GM19193 (cell line): ENCODE results near the gene LRRC25.

Source experiments
- POLR2A ChIP-seq: IDR thresholded peaks from 4 replicates; pipeline ENCODE4 v1.6.1; 2011; ENCODE audit not compliant: insufficient read depth, insufficient read length; ENCODE audit errors: extremely low read depth

The LRRC25 gene

GRCh38 chr19:18362934-18363542 lies 34.4 kb downstream of the LRRC25 start:
- TF ChIP-seq POLR2A, result no peak

- TF ChIP-seq POLR2A, result no peak
These were observed 35.8 kb downstream of the LRRC25 start for GRCh38 chr19:18361646-18362045.

GRCh38 chr19:18357041-18357440 lies 40.4 kb downstream of the LRRC25 start:
- no peak for TF ChIP-seq POLR2A

- TF ChIP-seq POLR2A, result no peak
These were observed 43.9 kb downstream of the LRRC25 start for GRCh38 chr19:18353378-18354005.

DNA sequence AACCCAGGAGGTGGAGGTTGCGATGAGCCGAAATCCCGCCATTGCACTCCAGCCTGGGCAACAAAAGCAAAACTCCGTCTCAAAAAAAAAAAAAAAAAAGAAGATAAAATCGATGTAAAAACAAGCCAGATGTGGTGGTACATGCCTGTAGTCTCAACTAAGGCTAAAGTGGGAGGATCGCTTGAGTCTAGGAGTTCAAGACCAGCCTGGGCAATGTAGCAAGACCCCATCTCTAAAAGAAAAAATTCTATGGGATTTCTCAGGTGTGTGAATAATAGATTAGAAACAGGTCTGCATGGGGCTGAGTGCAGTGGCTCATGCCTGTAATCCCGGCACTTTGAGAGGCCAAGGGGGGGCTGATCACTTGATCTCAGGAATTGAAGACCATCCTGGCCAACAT lies 45.9 kb downstream of the LRRC25 start:
- no peak for TF ChIP-seq POLR2A

- TF ChIP-seq POLR2A, result no peak
These were observed 46.9 kb downstream of the LRRC25 start for GRCh38 chr19:18350490-18350889.

DNA sequence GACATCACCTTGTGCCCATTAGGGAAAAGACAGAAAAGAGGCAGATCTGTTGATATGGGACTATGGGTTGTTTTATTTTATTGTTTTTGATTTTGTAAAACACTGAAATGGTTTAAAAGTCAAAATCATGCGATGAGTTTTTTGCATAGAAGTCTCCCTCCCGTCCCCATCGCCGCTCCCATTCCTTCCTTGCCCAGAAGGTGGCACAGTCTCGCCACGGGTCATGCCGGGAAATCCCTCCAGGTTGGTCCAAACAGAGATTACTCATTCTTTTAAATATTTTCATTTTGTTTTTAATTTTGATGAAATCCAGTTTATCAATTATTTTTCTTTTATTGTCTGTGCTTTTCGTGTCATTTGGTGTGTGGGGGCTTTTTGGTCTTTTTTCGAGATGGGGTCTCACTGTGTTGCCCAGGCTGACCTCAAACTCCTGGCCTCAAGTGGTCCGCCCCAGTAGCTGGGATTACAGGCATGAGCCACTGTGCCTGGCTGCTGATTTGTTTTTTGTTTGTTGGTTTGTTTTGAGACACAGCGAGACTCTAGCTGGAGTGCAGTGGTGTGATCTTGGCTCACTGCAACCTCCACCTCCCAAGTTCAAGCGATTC lies 47.8 kb downstream of the LRRC25 start:
- TF ChIP-seq POLR2A, result no peak

GRCh38 chr19:18348171-18348570 lies 49.3 kb downstream of the LRRC25 start:
- no peak for TF ChIP-seq POLR2A

DNA sequence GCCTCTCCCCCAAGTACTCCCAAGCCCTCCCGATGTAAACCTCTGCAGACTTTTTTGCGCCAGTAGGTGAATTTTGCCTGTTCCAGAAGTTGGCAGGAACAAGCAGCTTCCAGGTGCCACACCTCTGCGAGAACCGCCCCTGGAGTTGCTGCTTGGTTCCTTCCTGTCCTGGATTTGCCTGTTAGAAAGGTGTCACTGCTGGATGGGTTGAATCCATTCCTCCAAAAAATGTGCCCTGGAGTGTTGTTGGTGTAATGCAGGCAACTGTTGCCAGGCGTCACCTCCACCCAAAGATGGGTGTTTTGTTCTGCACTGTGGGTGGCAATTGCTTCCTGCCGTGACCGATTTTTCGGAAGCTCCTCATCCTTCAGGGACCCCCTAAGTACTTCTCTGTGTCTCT lies 51.3 kb downstream of the LRRC25 start:
- TF ChIP-seq POLR2A, result no peak

DNA sequence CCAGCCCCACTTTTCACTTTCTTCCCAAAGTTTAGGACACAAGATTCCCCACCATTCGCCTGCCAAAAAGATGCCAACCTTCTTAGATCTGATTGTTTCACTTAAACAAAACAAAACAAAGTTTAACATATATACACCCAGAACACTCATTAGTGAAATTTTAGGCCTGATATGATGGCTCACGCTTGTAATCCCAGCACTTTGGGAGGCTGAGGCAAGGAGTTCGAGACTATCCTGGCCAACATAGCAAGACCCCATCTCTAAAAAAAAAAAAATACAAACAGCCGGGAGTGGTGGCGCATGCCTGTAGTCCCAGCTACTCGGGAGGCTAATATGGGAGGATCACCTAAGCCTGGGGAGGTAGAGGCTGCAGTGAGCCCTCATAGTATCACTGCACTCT lies 52.1 kb downstream of the LRRC25 start:
- no peak for TF ChIP-seq POLR2A

- no peak for TF ChIP-seq POLR2A
These were observed 52.9 kb downstream of the LRRC25 start for GRCh38 chr19:18344582-18344950.

DNA sequence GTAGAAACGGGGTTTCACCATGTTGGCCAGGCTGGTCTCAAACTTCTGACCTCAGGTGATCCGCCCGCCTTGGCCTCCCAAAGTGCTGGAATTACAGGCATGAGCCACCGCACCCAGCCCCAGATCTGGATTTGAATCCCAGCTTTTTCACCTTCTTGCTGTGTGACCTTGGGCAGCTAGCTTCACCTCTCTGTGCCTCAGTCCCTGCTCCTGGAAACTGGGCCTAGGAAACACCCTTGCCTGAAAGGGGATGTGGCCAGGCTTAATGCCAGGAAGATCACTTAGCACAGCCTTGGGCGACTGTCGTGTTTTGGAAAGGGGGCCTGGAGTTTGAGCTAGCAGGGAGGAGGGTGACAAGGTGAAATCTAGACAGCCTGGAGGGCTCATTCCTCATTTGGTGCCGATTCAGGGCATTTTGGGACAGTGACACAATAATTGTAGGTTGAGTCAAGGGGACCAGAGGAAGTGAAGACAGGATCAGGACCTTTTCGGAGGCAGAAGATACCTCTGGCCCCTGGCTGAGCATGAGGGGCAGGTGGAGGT lies 55.3 kb downstream of the LRRC25 start:
- no peak for TF ChIP-seq POLR2A
